Uterus (tissue), 2 donors: ENCODE results near the gene ACOT6.

Experiments
- CTCF ChIP-seq, 4 experiments: fragments of 200-600 bp in 2 of 4; fragments of 450-650 bp in 2 of 4; sonication (generic) in 2 of 4; IDR thresholded peaks; one replicate each; pipeline ENCODE4 v1.5.1; 2016 to 2019; ENCODE audit warnings: antibody characterized with exemption in 4 of 4, mild to moderate bottlenecking in 2 of 4, moderate library complexity in 1 of 4
- POLR2A ChIP-seq, 2 donors: fragments of 450-650 bp; IDR thresholded peaks; one replicate each; pipeline ENCODE4 v1.6.1; 2016; ENCODE audit warnings: antibody characterized with exemption in 2 of 2, mild to moderate bottlenecking in 1 of 2, moderate library complexity in 1 of 2

GRCh38 chr14:73665130-73665529 is 52.8 kb downstream of the ACOT6 start:
- TF ChIP-seq POLR2A (IDR thresholded peaks at IDR 0.05), result no peak
- TF ChIP-seq CTCF (IDR thresholded peaks at IDR 0.05), result no peak
